ENCODE results near the gene TXNDC5. TPM values are rescaled to one million over a fixed set of nuclear protein-coding genes. Genes with fewer than 3 reads are reported as not detected.

Gene TXNDC5
- total RNA-seq, 8 experiments from 2014 or later = 33.1 to 197 (median 71.2) TPM

GRCh38 chr6:7922596-7922995, 12.0 kb upstream of the TXNDC5 start:
- WGBS, 10 experiments = 0 to 100% (median 88%) methylated on average over 1 of the region's 1 CpG; no CpG with 5 or more reads in 3 of the 10 experiments
- no peak for ATAC-seq (replicated peaks in 6 of 8)
- in situ Hi-C loops (cut with MboI; ENCODE audit: low pct_unique_long_range_greater_than_20kb in 2 of 9, low sequenced_read_pairs in 9 of 9, unreplicated experiment in 9 of 9) = no loop called here
- H3K27ac ChIP-seq = no peak overlapping the region
- no peak overlapping the region for H3K4me3 ChIP-seq
- H3K4me1 ChIP-seq (replicated peaks in 1 of 2) = peaks cover 0 to 4% of the 10 kb centered on the region in 2 donors

DNA sequence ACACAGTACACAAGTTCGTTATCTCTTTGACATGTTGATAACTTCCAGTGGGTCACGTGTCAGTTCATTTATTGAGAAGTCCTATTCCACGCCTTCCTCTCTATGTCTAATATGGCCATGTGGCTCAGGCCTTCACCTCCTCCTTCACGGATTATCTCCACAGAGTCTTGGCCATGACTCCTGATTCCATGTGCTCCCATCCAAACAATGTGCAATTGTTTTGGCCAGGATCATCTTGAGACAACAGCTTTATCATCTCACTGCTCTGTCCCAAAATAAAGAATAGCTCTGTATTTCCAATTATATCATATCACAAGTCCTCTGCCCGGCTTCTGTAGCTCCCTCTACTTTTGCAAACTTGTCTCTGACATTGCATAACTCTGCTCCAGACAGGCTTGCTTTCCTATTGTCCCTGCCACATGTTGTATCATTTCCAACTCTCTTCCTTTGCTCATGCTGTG, 11.1 kb upstream of the TXNDC5 start:
- 40 to 97% (median 75%) methylated on average over 1 to 5 of the region's 5 CpGs for whole genome bisulfite sequencing, 10 experiments
- no peak overlapping the region for H3K27ac ChIP-seq
- ATAC-seq (replicated peaks in 6 of 8) = no peak
- H3K4me1 ChIP-seq (replicated peaks in 1 of 2) = peaks cover 0 to 4% of the 10 kb centered on the region in 2 donors
- in situ Hi-C loops (cut with MboI; ENCODE audit: low pct_unique_long_range_greater_than_20kb in 2 of 9, low sequenced_read_pairs in 9 of 9, unreplicated experiment in 9 of 9) = no loop called here
- H3K4me3 ChIP-seq = no peak overlapping the region

DNA sequence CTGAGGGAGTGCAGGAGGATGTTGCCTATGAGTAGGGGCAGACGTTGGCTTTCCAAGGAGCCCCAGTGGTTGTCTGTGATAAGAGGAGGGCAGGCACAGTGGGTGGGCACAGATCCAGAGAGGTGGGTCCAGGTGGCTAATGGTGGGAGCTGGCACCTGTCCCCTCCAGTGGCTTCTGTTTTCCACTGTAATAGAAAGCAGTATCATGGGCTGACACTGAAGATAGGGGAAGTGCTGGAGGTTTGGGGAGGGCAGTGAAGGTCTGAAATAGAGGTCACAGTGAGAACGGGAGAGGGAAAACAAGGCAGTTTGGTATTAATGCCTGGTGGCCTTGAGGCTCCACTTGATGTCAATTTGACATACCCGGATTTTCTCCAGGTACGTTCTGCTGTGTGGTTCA, 10.5 kb upstream of the TXNDC5 start:
- 58 to 100% (median 71%) methylated on average over 2 to 4 of the region's 4 CpGs; no CpG with 5 or more reads in 3 of the 10 experiments for WGBS, 10 experiments
- ATAC-seq (replicated peaks in 6 of 8) = peak in 1 of 8 experiments; percentile 38
- no peak overlapping the region for H3K4me3 ChIP-seq
- no peak overlapping the region for H3K27ac ChIP-seq
- peaks cover 0 to 4% of the 10 kb centered on the region in 2 donors for H3K4me1 ChIP-seq (replicated peaks in 1 of 2)
- in situ Hi-C loops (cut with MboI; ENCODE audit: low pct_unique_long_range_greater_than_20kb in 2 of 9, low sequenced_read_pairs in 9 of 9, unreplicated experiment in 9 of 9) = no loop called here

DNA sequence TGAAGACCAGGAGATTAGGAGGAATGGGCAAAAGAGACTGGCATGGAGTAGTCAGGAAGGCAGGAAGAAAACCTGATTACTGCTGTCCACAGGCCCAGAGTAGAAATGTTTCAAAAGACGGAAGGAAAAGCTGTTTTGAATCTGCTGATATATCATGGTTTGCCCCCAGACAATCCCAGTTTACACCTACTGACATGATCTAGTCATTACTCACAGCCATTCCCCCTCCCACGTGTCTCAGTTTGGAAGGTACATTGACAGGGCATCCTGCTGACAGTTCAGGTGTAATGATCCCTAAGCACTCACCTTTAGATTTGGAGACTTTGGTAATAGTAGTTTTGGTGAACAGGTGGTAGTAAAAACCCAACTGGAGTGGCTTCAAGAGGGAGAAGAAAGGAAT, 9.8 kb upstream of the TXNDC5 start:
- peaks cover 0 to 4% of the 10 kb centered on the region in 2 donors for H3K4me1 ChIP-seq (replicated peaks in 1 of 2)
- H3K27ac ChIP-seq = no peak overlapping the region
- in situ Hi-C loops (cut with MboI; ENCODE audit: low pct_unique_long_range_greater_than_20kb in 2 of 9, low sequenced_read_pairs in 9 of 9, unreplicated experiment in 9 of 9) = no loop called here
- 0 to 80% (median 58%) methylated on average over 1 to 2 of the region's 2 CpGs; no CpG with 5 or more reads in 3 of the 10 experiments for WGBS, 10 experiments
- H3K4me3 ChIP-seq = no peak overlapping the region
- no peak for ATAC-seq (replicated peaks in 6 of 8)

- Histone ChIP-seq H3K27ac (no peak overlapping the region), H3K4me3 (no peak overlapping the region), H3K4me1 (replicated peaks in 1 of 2) (peaks cover 0 to 4% of the 10 kb centered on the region in 2 donors)
- in situ Hi-C loops (cut with MboI; ENCODE audit: low pct_unique_long_range_greater_than_20kb in 2 of 9, low sequenced_read_pairs in 9 of 9, unreplicated experiment in 9 of 9) = no loop called here
- peak in 5 of 8 experiments; percentile 46 to 90 (median 56) for ATAC-seq (replicated peaks in 6 of 8)
- 3 to 100% (median 79%) methylated on average over 1 to 6 of the region's 8 CpGs; no CpG with 5 or more reads in 2 of the 10 experiments for WGBS, 10 experiments
Measured at GRCh38 chr6:7919871-7920270, 9.3 kb upstream of the TXNDC5 start.

GRCh38 chr6:7918403-7918802, 7.8 kb upstream of the TXNDC5 start:
- ATAC-seq (replicated peaks in 6 of 8) = no peak
- whole genome bisulfite sequencing, 10 experiments = 60 to 100% (median 84%) methylated on average over 1 to 4 of the region's 4 CpGs; no CpG with 5 or more reads in 2 of the 10 experiments
- no peak overlapping the region for H3K27ac ChIP-seq
- H3K4me3 ChIP-seq = no peak overlapping the region
- H3K4me1 ChIP-seq (replicated peaks in 1 of 2) = peaks cover 0 to 4% of the 10 kb centered on the region in 2 donors
- in situ Hi-C loops (cut with MboI; ENCODE audit: low pct_unique_long_range_greater_than_20kb in 2 of 9, low sequenced_read_pairs in 9 of 9, unreplicated experiment in 9 of 9) = no loop called here

GRCh38 chr6:7917729-7918128, 7.1 kb upstream of the TXNDC5 start:
- ATAC-seq (replicated peaks in 6 of 8) = no peak
- no peak overlapping the region for H3K4me3 ChIP-seq
- H3K27ac ChIP-seq = no peak overlapping the region
- in situ Hi-C loops (cut with MboI; ENCODE audit: low pct_unique_long_range_greater_than_20kb in 2 of 9, low sequenced_read_pairs in 9 of 9, unreplicated experiment in 9 of 9) = no loop called here
- 67 to 87% (median 80%) methylated on average over 1 to 3 of the region's 5 CpGs; no CpG with 5 or more reads in 3 of the 10 experiments for WGBS, 10 experiments
- peaks cover 0 to 4% of the 10 kb centered on the region in 2 donors for H3K4me1 ChIP-seq (replicated peaks in 1 of 2)

GRCh38 chr6:7916959-7917358, 6.4 kb upstream of the TXNDC5 start:
- WGBS, 10 experiments = 0 to 100% (median 86%) methylated on average over 1 of the region's 1 CpG; no CpG with 5 or more reads in 3 of the 10 experiments
- H3K4me3 ChIP-seq = no peak overlapping the region
- no peak for ATAC-seq (replicated peaks in 6 of 8)
- H3K4me1 ChIP-seq (replicated peaks in 1 of 2) = peaks cover 0 to 4% of the 10 kb centered on the region in 2 donors
- no peak overlapping the region for H3K27ac ChIP-seq
- in situ Hi-C loops (cut with MboI; ENCODE audit: low pct_unique_long_range_greater_than_20kb in 2 of 9, low sequenced_read_pairs in 9 of 9, unreplicated experiment in 9 of 9) = no loop called here

GRCh38 chr6:7914991-7915789, 4.6 kb upstream of the TXNDC5 start:
- no peak for ATAC-seq (replicated peaks in 6 of 8)
- 34 to 92% (median 83%) methylated on average over 3 to 8 of the region's 11 CpGs; no CpG with 5 or more reads in 1 of the 10 experiments for WGBS, 10 experiments
- H3K4me3 ChIP-seq = no peak overlapping the region
- no peaks in the 10 kb centered on the region for H3K4me1 ChIP-seq (replicated peaks in 1 of 2)
- no peak overlapping the region for H3K27ac ChIP-seq
- in situ Hi-C loops (cut with MboI; ENCODE audit: low pct_unique_long_range_greater_than_20kb in 2 of 9, low sequenced_read_pairs in 9 of 9, unreplicated experiment in 9 of 9) = no loop called here

DNA sequence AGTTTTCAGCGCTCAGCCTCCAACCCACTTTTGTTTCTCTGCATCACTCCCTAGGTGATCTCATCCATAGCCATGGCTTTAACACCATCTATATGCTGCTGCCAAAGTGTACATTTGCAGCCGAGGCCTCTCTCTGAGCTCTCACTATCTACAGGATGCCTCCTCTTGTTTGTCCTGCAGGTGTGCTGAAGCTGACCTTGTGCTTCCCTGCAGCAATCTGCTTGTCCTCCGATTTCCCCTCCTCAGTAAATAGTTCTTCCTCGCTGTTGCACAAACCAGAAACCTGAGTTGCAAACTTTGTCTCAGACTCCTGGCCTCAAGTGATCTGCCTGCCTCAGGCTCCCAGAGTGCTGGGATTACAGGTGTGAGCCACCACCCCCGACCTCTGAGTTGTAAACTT, 3.7 kb upstream of the TXNDC5 start:
- 55 to 94% (median 81%) methylated on average over 1 to 4 of the region's 5 CpGs; no CpG with 5 or more reads in 4 of the 10 experiments for WGBS, 10 experiments
- in situ Hi-C loops (cut with MboI; ENCODE audit: low pct_unique_long_range_greater_than_20kb in 2 of 9, low sequenced_read_pairs in 9 of 9, unreplicated experiment in 9 of 9) = no loop called here
- no peak for ATAC-seq (replicated peaks in 6 of 8)
- Histone ChIP-seq H3K27ac (no peak overlapping the region), H3K4me3 (no peak overlapping the region), H3K4me1 (replicated peaks in 1 of 2) (no peaks in the 10 kb centered on the region)

GRCh38 chr6:7912736-7913517, 2.3 kb upstream of the TXNDC5 start:
- Histone ChIP-seq H3K4me1 (replicated peaks in 1 of 2) (peaks cover 3 to 8% of the 10 kb centered on the region in 2 donors), H3K27ac (no peak overlapping the region), H3K4me3 (no peak overlapping the region)
- in situ Hi-C loops (cut with MboI; ENCODE audit: low pct_unique_long_range_greater_than_20kb in 2 of 9, low sequenced_read_pairs in 9 of 9, unreplicated experiment in 9 of 9) = no loop called here
- no peak for ATAC-seq (replicated peaks in 6 of 8)
- WGBS, 10 experiments = 40 to 100% (median 70%) methylated on average over 2 to 6 of the region's 8 CpGs; no CpG with 5 or more reads in 1 of the 10 experiments

DNA sequence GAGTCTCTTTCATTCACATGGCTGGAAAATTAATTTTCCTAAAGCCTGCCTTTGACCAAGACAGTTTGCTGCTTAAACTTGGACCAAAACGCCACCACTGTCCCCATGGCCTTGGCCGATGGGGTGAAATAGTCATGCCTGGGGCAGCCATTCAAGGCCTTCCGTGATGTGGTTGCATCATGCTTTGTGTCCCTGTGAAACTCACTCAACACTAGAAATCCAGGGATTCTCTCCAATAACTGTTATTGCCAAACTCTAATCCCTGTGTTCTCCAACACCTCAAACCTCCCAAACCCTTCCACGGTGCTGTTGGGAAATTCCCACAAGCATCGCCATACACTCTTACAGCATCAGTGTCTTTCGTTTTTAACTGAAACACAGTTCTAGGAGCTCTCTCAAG, 1.4 kb upstream of the TXNDC5 start:
- no peak overlapping the region for H3K27ac ChIP-seq
- H3K4me1 ChIP-seq (replicated peaks in 1 of 2) = peaks cover 3 to 8% of the 10 kb centered on the region in 2 donors
- 50 to 95% (median 80%) methylated on average over 1 to 6 of the region's 6 CpGs; no CpG with 5 or more reads in 1 of the 10 experiments for WGBS, 10 experiments
- H3K4me3 ChIP-seq = no peak overlapping the region
- no peak for ATAC-seq (replicated peaks in 6 of 8)
- in situ Hi-C loops (cut with MboI; ENCODE audit: low pct_unique_long_range_greater_than_20kb in 2 of 9, low sequenced_read_pairs in 9 of 9, unreplicated experiment in 9 of 9) = no loop called here

DNA sequence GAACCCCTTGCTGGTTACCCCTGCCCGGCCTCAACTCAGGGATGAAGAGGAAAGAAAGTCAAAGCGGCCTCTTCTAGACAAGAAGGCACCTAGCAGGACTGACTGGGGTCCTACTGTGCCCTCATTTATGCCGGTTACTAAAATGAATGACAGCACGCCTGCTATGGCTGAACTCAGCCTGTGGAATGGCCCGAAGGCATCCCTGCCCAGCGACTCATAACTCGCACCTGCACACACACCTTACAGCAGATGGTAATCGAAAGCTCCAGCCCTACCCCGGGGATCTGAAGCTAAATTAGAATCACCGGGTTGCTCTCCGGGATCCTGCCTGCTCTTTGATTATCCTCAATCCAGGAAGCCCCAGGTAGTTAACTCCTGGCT, 747 bp upstream of the TXNDC5 start:
- in situ Hi-C loops (cut with MboI; ENCODE audit: low pct_unique_long_range_greater_than_20kb in 2 of 9, low sequenced_read_pairs in 9 of 9, unreplicated experiment in 9 of 9) = no loop called here
- WGBS, 10 experiments = 63 to 100% (median 77%) methylated on average over 1 to 5 of the region's 11 CpGs; no CpG with 5 or more reads in 4 of the 10 experiments
- Histone ChIP-seq H3K4me1 (replicated peaks in 1 of 2) (peaks cover 3 to 8% of the 10 kb centered on the region in 2 donors), H3K4me3 (peak overlapping the region in 4 of 5 donors; percentile 63 to 89 (median 68)), H3K27ac (no peak overlapping the region)
- ATAC-seq (replicated peaks in 6 of 8) = no peak
